ENCODE data around the gene AJM1.

GRCh38 chr9:136865041-136865767 is 22.9 kb downstream of the AJM1 start:
- TF ChIP-seq MYC (IDR thresholded peaks at IDR 0.05; ENCODE audit: borderline replicate concordance, low read length) (no peak), EP300 (IDR thresholded peaks at IDR 0.05) (no peak)
